Stimulated activated CD8-positive, alpha-beta memory T cell treated with anti-CD3 and anti-CD28 coated beads, Interleukin-12 subunit alpha, Interleukin-12 subunit beta, amount 100 ng/mL, for 24 hours (primary cell): ENCODE results near the gene CORO2B.

Experiments used
- DNase-seq: peaks from one replicate; pipeline ENCODE4 v3.0.0-alpha.2; 2020; ENCODE audit errors: extremely low read depth

Gene CORO2B

GRCh38 chr15:68572309-68572708 lies 6.5 kb upstream of the CORO2B start:
- DNase-seq = no peak

GRCh38 chr15:68572921-68573320 lies 5.9 kb upstream of the CORO2B start:
- DNase-seq = no peak

GRCh38 chr15:68574046-68574445 lies 4.7 kb upstream of the CORO2B start:
- DNase-seq = no peak

GRCh38 chr15:68574629-68575028 lies 4.2 kb upstream of the CORO2B start:
- no peak for DNase-seq

GRCh38 chr15:68576235-68576892 lies 2.4 kb upstream of the CORO2B start:
- DNase-seq = no peak

GRCh38 chr15:68578175-68578979 lies 416 bp upstream of the CORO2B start:
- no peak for DNase-seq

GRCh38 chr15:68580026-68580882 lies 1.5 kb downstream of the CORO2B start:
- no peak for DNase-seq

- no peak for DNase-seq
Observed at GRCh38 chr15:68580883-68581155, 2.0 kb downstream of the CORO2B start.

- no peak for DNase-seq
Observed at GRCh38 chr15:68581725-68582124, 2.9 kb downstream of the CORO2B start.

- DNase-seq = no peak
Observed at GRCh38 chr15:68582236-68582635, 3.4 kb downstream of the CORO2B start.

GRCh38 chr15:68582864-68583263 lies 4.1 kb downstream of the CORO2B start:
- DNase-seq = no peak

GRCh38 chr15:68583321-68583720 lies 4.5 kb downstream of the CORO2B start:
- DNase-seq = no peak

GRCh38 chr15:68583936-68584755 lies 5.4 kb downstream of the CORO2B start:
- no peak for DNase-seq

- DNase-seq = no peak
Observed at GRCh38 chr15:68584756-68585573, 6.2 kb downstream of the CORO2B start.

- DNase-seq = no peak
Observed at GRCh38 chr15:68585574-68586273, 6.9 kb downstream of the CORO2B start.

GRCh38 chr15:68586274-68586961 lies 7.6 kb downstream of the CORO2B start:
- DNase-seq = no peak

GRCh38 chr15:68587769-68588385 lies 9.1 kb downstream of the CORO2B start:
- no peak for DNase-seq

- DNase-seq = no peak
Observed at GRCh38 chr15:68589053-68589452, 10.3 kb downstream of the CORO2B start.
